HepG2 (cell line): Measurements from ENCODE around the gene PLB1. TPM values are rescaled to one million over a fixed set of nuclear protein-coding genes. Genes with fewer than 3 reads are reported as not detected.

Source experiments
- CBFB ChIP-seq: sonication (generic); formaldehyde crosslinking; IDR thresholded peaks from 2 replicates; pipeline ENCODE4 v1.4.0; 2020; ENCODE audit warnings: missing genetic modification reagents
- CTCF ChIP-seq: sonication (generic); formaldehyde crosslinking; IDR thresholded peaks from 2 replicates; pipeline ENCODE4 v1.5.0; 2020; ENCODE audit warnings: mild to moderate bottlenecking, missing genetic modification reagents, moderate library complexity
- FOXP4 ChIP-seq: sonication (generic); formaldehyde crosslinking; IDR thresholded peaks from 2 replicates; pipeline ENCODE4 v1.4.0; 2020; ENCODE audit warnings: missing genetic modification reagents
- HCFC1 ChIP-seq: fragments of 150-350 bp; IDR thresholded peaks from 2 replicates; pipeline ENCODE4 v1.6.1; 2014; ENCODE audit warnings: low read depth, low read length
- HMGXB4 ChIP-seq, 2 experiments: sonication (generic) in 1 of 2; formaldehyde crosslinking in 1 of 2; IDR thresholded peaks; 2 replicates each; pipeline versions ENCODE4 v1.4.0 to v1.6.1; 2018 to 2020; ENCODE audit warnings: missing genetic modification reagents in 2 of 2, borderline replicate concordance in 1 of 2, low read depth in 1 of 2, mild to moderate bottlenecking in 1 of 2, missing biosample characterization in 1 of 2
- JDP2 ChIP-seq: sonication (generic); formaldehyde crosslinking; IDR thresholded peaks from 2 replicates; pipeline ENCODE4 v1.8.1; 2022; ENCODE audit warnings: missing genetic modification reagents, borderline replicate concordance
- NFKB2 ChIP-seq: sonication (generic); formaldehyde crosslinking; IDR thresholded peaks from 2 replicates; pipeline ENCODE4 v1.4.0; 2020; ENCODE audit warnings: missing genetic modification reagents, borderline replicate concordance
- PAWR ChIP-seq: sonication (generic); formaldehyde crosslinking; IDR thresholded peaks from 2 replicates; pipeline ENCODE4 v1.4.0; 2020; ENCODE audit warnings: missing genetic modification reagents, mild to moderate bottlenecking, borderline replicate concordance
- RFXANK ChIP-seq: IDR thresholded peaks from 2 replicates; pipeline ENCODE4 v1.6.1; 2016
- SETDB1 ChIP-seq: sonication (generic); formaldehyde crosslinking; IDR thresholded peaks from 2 replicates; pipeline ENCODE4 v1.5.1; 2020; ENCODE audit warnings: missing genetic modification reagents, mild to moderate bottlenecking, borderline replicate concordance
- TGIF2 ChIP-seq: IDR thresholded peaks from 2 replicates; pipeline ENCODE4 v1.6.1; 2016; ENCODE audit warnings: control low read depth, missing compliant biosample characterization
- ZBTB21 ChIP-seq: sonication (generic); formaldehyde crosslinking; IDR thresholded peaks from 2 replicates; pipeline ENCODE4 v1.4.0; 2020; ENCODE audit warnings: missing genetic modification reagents
- ZNF180 ChIP-seq: sonication (generic); formaldehyde crosslinking; IDR thresholded peaks from 2 replicates; pipeline ENCODE4 v1.4.0; 2020; ENCODE audit warnings: low read depth, missing genetic modification reagents, borderline replicate concordance
- ZNF367 ChIP-seq: sonication (generic); formaldehyde crosslinking; IDR thresholded peaks from 2 replicates; pipeline ENCODE4 v1.4.0; 2020; ENCODE audit warnings: missing genetic modification reagents, borderline replicate concordance
- ZNF572 ChIP-seq: sonication (generic); formaldehyde crosslinking; IDR thresholded peaks from 2 replicates; pipeline ENCODE4 v1.5.1; 2020; ENCODE audit warnings: mild to moderate bottlenecking, missing genetic modification reagents
- ZNF652 ChIP-seq: IDR thresholded peaks from 2 replicates; pipeline ENCODE4 v1.6.1; 2016; ENCODE audit warnings: low read depth, borderline replicate concordance
- ZNF768 ChIP-seq: sonication (generic); formaldehyde crosslinking; IDR thresholded peaks from 2 replicates; pipeline ENCODE4 v1.4.0; 2020; ENCODE audit warnings: missing genetic modification reagents
- polyA plus RNA-seq, 8 experiments: library from polyadenylated mRNA; depleted of rRNA in 3 of 8; stranded (reverse) in 7 of 8; unstranded in 1 of 8; fragments of >200 nt; fragmentation: Illumina TruSeq in 4 of 8; extraction: Trizol in 4 of 8; gene quantifications; 2 replicates each; pipeline versions ENCODE4 v1.2.1 to v1.2.3, GENCODE V29; 2011 to 2016; ENCODE audit warnings: low read depth in 4 of 8, missing spikeins in 1 of 8, mixed read lengths in 1 of 8; ENCODE audit not compliant: insufficient read depth in 1 of 8
- total RNA-seq, 5 experiments: library from RNA; depleted of rRNA; stranded (reverse); fragments of >200 nt; fragmentation: Illumina TruSeq; extraction: Trizol; gene quantifications; 2 replicates each; pipeline ENCODE4 v1.2.3, GENCODE V29; 2016; ENCODE audit warnings: low read depth in 1 of 5

PLB1 gene
- total and polyA plus RNA-seq, 2 of the 13 experiments (the other 11 are each of a cell fraction or from before 2014, with no cell fraction given): 0.20 to 1.8 TPM

GRCh38 chr2:28594332-28595108 lies 98.7 kb downstream of the PLB1 start (continued):
- TF ChIP-seq CTCF (CRISPR knock-in tag): peak; percentile 95
- no peak for TF ChIP-seq ZNF768 (CRISPR knock-in tag)
- no peak for TF ChIP-seq ZNF652
- TF ChIP-seq SETDB1 (CRISPR knock-in tag): no peak
- no peak for TF ChIP-seq ZNF367 (CRISPR knock-in tag)
- TF ChIP-seq ZBTB21: no peak
- no peak for TF ChIP-seq RFXANK
- no peak for TF ChIP-seq ZNF180 (CRISPR knock-in tag)
- no peak for TF ChIP-seq JDP2 (CRISPR knock-in tag)
- TF ChIP-seq CBFB: 0 out of 2 replicates have a peak, but pooled peaks have one; percentile 31
- TF ChIP-seq HCFC1: no peak
- no peak for TF ChIP-seq PAWR
- TF ChIP-seq ZNF572 (CRISPR knock-in tag): no peak
- no peak for TF ChIP-seq FOXP4 (CRISPR knock-in tag)
- peak in 1 of 2 experiments; percentile 74; a peak in 1 of 4 replicates for TF ChIP-seq HMGXB4 (CRISPR knock-in tag; IDR thresholded peaks at IDR 0.05; ENCODE audit: borderline replicate concordance in 1 of 2, low read depth in 1 of 2)
- no peak; the same call in 1 of the 2 replicates for TF ChIP-seq NFKB2 (CRISPR knock-in tag)
- no peak for TF ChIP-seq TGIF2
